Measurements from ENCODE around the gene MSMB.
"Not testable (repeated sequence)": the region's sequence is repeated elsewhere in the genome, so short reads cannot be mapped to it uniquely, and the experiment has no call there.

The MSMB gene

GRCh38 chr10:46004963-46005362, 41.1 kb downstream of the MSMB start:
- no peak for DNase-seq

GRCh38 chr10:46002916-46003693, 43.0 kb downstream of the MSMB start:
- no peak for DNase-seq

- not testable (repeated sequence) for DNase-seq
Measured at GRCh38 chr10:46002189-46002687, 43.8 kb downstream of the MSMB start.

DNA sequence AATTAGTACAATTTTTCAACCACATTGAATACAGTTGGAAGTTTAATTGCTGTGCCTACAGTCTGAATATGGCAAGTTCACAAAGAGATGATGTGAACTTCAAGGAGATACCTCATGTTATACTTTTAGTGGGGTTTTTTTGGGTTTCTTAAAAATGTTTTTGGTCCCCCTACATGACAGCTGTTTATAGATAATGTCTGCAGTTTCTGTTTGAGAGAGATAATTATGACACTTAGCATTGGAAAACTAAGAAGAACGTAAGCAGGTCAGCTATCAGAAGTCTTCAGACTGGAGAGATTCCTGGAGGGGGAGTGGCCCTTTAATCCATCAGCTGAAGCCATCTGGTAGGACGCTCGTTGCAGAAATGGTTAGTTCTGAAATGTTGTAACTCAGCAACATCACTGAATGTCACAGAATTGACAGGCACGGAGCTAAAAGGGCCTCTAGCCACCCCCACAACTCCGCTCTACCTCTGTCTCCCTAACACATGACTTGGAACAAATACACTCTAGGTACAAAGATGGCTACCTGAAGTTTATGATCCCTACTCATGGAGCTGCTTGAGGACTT, 44.8 kb downstream of the MSMB start:
- DNase-seq, result no peak

DNA sequence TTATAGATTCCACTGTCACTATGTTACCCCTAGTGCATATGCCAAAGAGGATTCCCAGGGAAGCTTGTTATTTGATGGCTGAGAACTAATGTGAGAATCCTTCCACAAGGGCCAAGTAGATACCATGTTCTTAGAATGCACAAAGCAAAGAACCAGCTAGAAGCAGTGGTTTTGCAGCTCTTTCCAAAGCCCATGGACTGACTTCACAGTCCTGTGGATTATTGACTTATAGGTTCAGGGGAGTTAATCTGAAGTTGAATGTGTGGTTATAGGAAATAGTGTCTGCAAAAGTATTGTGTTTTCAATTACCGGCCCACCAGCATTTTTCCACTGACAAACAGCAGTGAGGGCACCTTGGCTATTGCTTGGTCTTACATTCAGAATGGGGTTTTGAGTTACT, 45.5 kb downstream of the MSMB start:
- no peak for DNase-seq

DNA sequence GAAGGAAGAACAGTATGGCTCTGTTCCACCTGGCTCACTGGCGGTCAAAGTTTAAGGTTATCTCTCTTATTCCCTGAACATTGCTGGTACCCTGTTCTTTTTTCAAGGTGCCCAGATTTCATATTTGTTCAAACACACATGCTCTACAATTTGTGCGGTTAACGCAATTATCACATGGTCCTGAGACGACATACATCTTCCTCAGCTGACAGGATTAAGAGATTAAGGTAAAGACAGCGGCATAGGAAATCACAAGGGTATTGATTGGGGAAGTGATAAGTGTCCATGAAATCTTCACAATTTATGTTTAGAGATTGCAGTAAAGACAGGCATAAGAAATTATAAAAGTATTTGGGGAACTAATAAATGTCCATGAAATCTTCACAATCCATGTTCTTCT, 46.1 kb downstream of the MSMB start:
- not testable (repeated sequence) for DNase-seq

GRCh38 chr10:45997994-45998763, 47.9 kb downstream of the MSMB start:
- no peak for DNase-seq

GRCh38 chr10:45997557-45997956, 48.5 kb downstream of the MSMB start:
- DNase-seq, result no peak

DNA sequence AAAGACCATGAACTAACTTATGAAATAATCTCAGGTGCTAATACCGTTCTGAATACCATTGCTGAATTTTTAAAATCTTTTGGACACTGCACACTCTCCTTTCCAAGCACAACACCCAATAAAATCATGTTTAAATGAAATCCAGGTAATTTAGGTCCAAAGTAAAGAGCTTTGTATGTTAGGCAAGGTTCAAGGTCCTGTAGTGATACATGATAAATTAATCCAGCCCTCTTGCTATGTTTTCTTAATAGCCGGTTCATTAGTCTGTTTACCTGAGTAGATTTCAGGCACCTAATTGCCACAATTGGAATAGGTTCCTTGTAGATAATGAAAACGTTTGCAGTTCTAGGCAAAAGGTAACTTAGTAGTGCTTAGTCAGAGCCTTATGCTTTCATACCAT, 60.5 kb downstream of the MSMB start:
- not testable (repeated sequence) for DNase-seq

DNA sequence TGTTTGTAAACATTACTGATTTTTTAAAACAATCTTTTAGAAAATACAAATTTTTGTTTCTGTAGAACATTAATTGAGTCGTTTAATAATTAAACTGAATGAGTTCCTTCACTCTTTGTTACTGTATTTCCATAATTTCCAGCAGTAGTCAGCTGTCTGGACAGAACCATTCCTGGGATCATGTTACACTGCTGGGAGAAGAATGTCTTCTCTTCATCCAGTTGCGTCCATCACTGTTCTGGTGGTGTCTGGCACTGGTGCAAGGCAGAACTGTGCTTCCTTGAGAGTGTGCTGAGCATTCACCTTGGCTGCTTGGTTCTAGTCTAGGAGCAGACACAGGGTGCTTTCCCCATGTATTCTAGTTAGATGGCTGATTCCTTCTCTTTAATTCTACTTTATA, 61.6 kb downstream of the MSMB start:
- not testable (repeated sequence) for DNase-seq

DNA sequence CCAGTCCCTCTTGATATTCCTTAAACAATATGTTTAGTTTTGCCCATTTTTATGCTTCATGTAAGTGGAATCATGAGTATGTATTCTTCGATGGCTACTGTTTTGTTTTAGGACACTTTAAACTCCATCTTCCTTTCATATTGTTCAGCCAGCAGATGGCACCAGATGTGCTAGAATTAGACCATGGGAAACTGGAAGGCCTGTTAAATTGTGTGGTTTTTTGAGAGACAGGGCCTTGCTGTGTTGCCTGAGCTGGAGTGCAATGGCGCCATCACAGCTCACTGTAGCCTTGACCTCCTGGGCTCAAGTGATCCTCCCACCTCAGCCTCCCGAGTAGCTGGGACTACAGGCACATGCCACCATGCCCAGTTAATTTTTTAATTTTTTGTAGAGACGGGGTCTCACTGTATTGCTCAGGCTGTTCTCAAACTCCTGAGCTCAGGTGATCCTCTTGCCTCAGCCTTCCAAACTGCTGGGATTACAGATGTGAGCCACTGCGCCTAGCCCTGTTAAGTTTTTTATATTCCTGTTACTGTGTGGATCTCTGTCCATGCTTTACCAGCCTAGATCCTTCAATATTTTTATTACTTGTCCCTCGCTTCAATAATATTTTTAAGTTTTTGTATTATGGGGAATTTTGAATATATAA, 62.4 kb downstream of the MSMB start:
- DNase-seq, result peak; percentile 14
